Endothelial cell of umbilical vein (primary cell): ENCODE measurements around the gene RBP5. TPM values are rescaled to one million over a fixed set of nuclear protein-coding genes. Genes with fewer than 3 reads are reported as not detected.

Source experiments
- BruUV-seq: library from RNA; stranded (reverse); fragments of 400-500 nt; replicated peaks from 2 replicates; lab custom pipeline; 2021; lab: Mats Ljungman, UMichigan
- CTCF ChIA-PET: fragments of 300-600, 350-600 bp; sonication (Branson Sonifier 250); formaldehyde crosslinking; loops from one replicate; lab custom pipeline; 2021; ENCODE audit warnings: antibody characterized with exemption, inconsistent platforms; lab: Charles Lee
- POLR2A ChIA-PET: fragments of 300-600, 350-600 bp; sonication (Branson Sonifier 250); formaldehyde crosslinking; loops from one replicate; lab custom pipeline; 2021; ENCODE audit warnings: antibody characterized with exemption, inconsistent platforms; lab: Charles Lee
- DNase-seq: peaks from one replicate; pipeline ENCODE4 v3.0.0-alpha.2; 2011; ENCODE audit warnings: low read depth, low spot score
- FAIRE-seq: peaks from 2 replicates; lab custom pipeline; 2011; peaks lifted over from hg19 to GRCh38; lab: Jason Lieb, UNC
- H2AFZ ChIP-seq: 2 replicates; pipeline ENCODE4 v1.6.0; 2012; ENCODE audit warnings: low read depth, low read length, control low read depth, inconsistent platforms
- H3K27ac ChIP-seq: 2 replicates; pipeline ENCODE4 v1.5.1; 2011; ENCODE audit warnings: low read depth, mild to moderate bottlenecking, control low read depth, low read length, moderate library complexity; ENCODE audit not compliant: insufficient read depth
- H3K27me3 ChIP-seq, 2 experiments: 2 replicates each; pipeline versions ENCODE4 v1.6.0 to v1.6.1; 2011; ENCODE audit warnings: low read length in 2 of 2, mixed read lengths in 1 of 2; ENCODE audit not compliant: control insufficient read depth in 2 of 2, insufficient read depth in 2 of 2
- H3K36me3 ChIP-seq, 2 experiments: 2 replicates in 1 of 2; 3 replicates in 1 of 2; pipeline ENCODE4 v1.5.1; 2011; ENCODE audit warnings: low read length in 2 of 2, mild to moderate bottlenecking in 1 of 2, moderate library complexity in 1 of 2; ENCODE audit not compliant: control insufficient read depth in 2 of 2, insufficient read depth in 2 of 2; ENCODE audit errors: extremely low read depth in 1 of 2
- H3K4me1 ChIP-seq: 3 replicates; pipeline ENCODE4 v1.5.1; 2011; ENCODE audit warnings: mild to moderate bottlenecking, low read length; ENCODE audit not compliant: control insufficient read depth, insufficient read depth; ENCODE audit errors: extremely low read depth
- H3K4me2 ChIP-seq: 2 replicates; pipeline ENCODE4 v1.6.1; 2011; ENCODE audit warnings: low read length, control low read depth, mixed read lengths; ENCODE audit not compliant: insufficient read depth
- H3K4me3 ChIP-seq, 3 experiments: fragments of 200-600 bp in 1 of 3; sonication (generic), shearing (Covaris generic) in 1 of 3; replicated peaks in 1 of 3; 2 replicates each; pipeline ENCODE4 v1.5.1; 2011 to 2016; ENCODE audit warnings: control low read depth in 3 of 3, low read length in 3 of 3, mild to moderate bottlenecking in 2 of 3, inconsistent platforms in 1 of 3, low read depth in 1 of 3, moderate library complexity in 1 of 3; ENCODE audit not compliant: insufficient read depth in 1 of 3
- H3K79me2 ChIP-seq: 2 replicates; pipeline ENCODE4 v1.6.0; 2012; ENCODE audit warnings: low read length, inconsistent platforms; ENCODE audit not compliant: control insufficient read depth, insufficient read depth
- H3K9ac ChIP-seq: replicated peaks from 2 replicates; pipeline ENCODE3; 2011; ENCODE audit warnings: low read length, control low read depth; ENCODE audit not compliant: insufficient read depth; ENCODE audit errors: extremely low read depth
- H3K9me1 ChIP-seq: replicated peaks from 3 replicates; pipeline ENCODE4 v1.6.0; 2011; ENCODE audit warnings: mild to moderate bottlenecking, low read length; ENCODE audit not compliant: control insufficient read depth, insufficient read depth; ENCODE audit errors: extremely low read depth
- H3K9me3 ChIP-seq: replicated peaks from 2 replicates; pipeline ENCODE4 v1.5.1; 2012; ENCODE audit warnings: low read length, inconsistent platforms; ENCODE audit not compliant: control insufficient read depth, insufficient read depth
- H4K20me1 ChIP-seq: replicated peaks from 2 replicates; pipeline ENCODE3; 2011; ENCODE audit warnings: mild to moderate bottlenecking, low read length; ENCODE audit not compliant: control insufficient read depth, insufficient read depth; ENCODE audit errors: extremely low read depth
- EZH2 ChIP-seq: IDR thresholded peaks from 2 replicates; pipeline ENCODE4 v1.6.1; 2012; ENCODE audit warnings: borderline replicate concordance, low read depth, mild to moderate bottlenecking, moderate library complexity, low read length, inconsistent platforms; ENCODE audit not compliant: severe bottlenecking
- FOS ChIP-seq: IDR thresholded peaks from 2 replicates; pipeline ENCODE4 v1.6.1; 2011; ENCODE audit warnings: mild to moderate bottlenecking, low read length, moderate library complexity, borderline replicate concordance; ENCODE audit not compliant: insufficient read depth
- GATA2 ChIP-seq: IDR thresholded peaks from 2 replicates; pipeline ENCODE4 v1.7.0; 2011; ENCODE audit warnings: low read depth, mild to moderate bottlenecking, moderate library complexity, mixed read lengths, low read length; ENCODE audit not compliant: insufficient read length, insufficient read depth
- JUN ChIP-seq: IDR thresholded peaks from 2 replicates; pipeline ENCODE4 v1.6.1; 2011; ENCODE audit warnings: borderline replicate concordance, low read depth; ENCODE audit not compliant: insufficient read length, insufficient read depth
- MYC ChIP-seq: IDR thresholded peaks from one replicate; pipeline ENCODE4 v1.6.1; 2011; ENCODE audit warnings: mild to moderate bottlenecking, low read depth, low read length
- POLR2A ChIP-seq: IDR thresholded peaks from 2 replicates; pipeline ENCODE4 v1.6.1; 2012; ENCODE audit warnings: low read depth, mild to moderate bottlenecking, control low read depth, low read length
- POLR2AphosphoS5 ChIP-seq: IDR thresholded peaks from 2 replicates; pipeline ENCODE4 v1.6.1; 2012; ENCODE audit warnings: low read depth, mild to moderate bottlenecking, control low read depth, low read length, moderate library complexity; ENCODE audit not compliant: insufficient read depth
- dilution Hi-C: fragments of 300-500 bp; cut with MboI; formaldehyde crosslinking; loops from one replicate; pipeline ENCODE4 v1.15.0; 2019; ENCODE audit warnings: low sequenced_read_pairs; ENCODE audit not compliant: extremely low pct_ligation_motif_present
- intact Hi-C: fragments of 100-400 bp; cut with micrococcal nuclease; formaldehyde crosslinking; loops from one replicate; pipeline ENCODE4 v1.10.0; 2022
- polyA plus RNA-seq, 4 experiments: library from polyadenylated mRNA; depleted of rRNA in 3 of 4; stranded (reverse) in 3 of 4; unstranded in 1 of 4; fragments of >200 nt; gene quantifications; 2 replicates each; pipeline versions ENCODE4 v1.2.1 to v1.2.3, GENCODE V29; 2011 to 2012; ENCODE audit warnings: missing spikeins in 1 of 4
- total RNA-seq: library from RNA; stranded (reverse); gene quantifications from 2 replicates; pipeline ENCODE4 v1.2.3, GENCODE V29; 2021
- TF ChIP-seq, protein P1 (sequence below), 2 donors: IDR thresholded peaks; 1 replicate in 1 of 2; 2 replicates in 1 of 2; pipeline ENCODE4 v1.5.1; 2011; ENCODE audit warnings: low read length in 2 of 2, mild to moderate bottlenecking in 2 of 2, moderate library complexity in 2 of 2, control low read depth in 1 of 2, inconsistent platforms in 1 of 2, low read depth in 1 of 2; ENCODE audit not compliant: insufficient read depth in 1 of 2; ENCODE audit errors: extremely low read depth in 1 of 2

RBP5 gene
- total and polyA plus RNA-seq, 2 donors (not counting 3 experiments of a cell fraction or from before 2014, with no cell fraction given), result 0.12 TPM; not detected in 1

DNA sequence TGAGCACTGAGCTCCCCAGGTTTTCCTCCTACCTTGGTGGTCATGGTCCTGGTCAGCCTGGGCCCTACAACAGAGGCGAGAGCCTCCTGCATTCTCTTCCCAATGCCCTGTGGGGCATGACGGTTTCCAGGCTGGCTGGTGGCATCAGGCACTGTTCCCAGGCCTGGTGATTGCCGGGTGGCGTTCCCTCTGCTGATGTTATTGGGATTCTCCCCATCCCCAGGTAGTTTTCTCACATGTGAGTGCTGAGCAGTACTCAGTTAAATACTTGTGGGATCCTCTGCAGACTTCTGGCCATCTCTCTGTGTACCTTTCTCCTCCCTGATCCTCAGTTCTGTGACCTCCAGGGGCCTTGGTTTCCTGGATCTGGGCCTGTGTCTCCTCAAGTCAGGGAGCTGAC is 52.2 kb downstream of the RBP5 start:
- H3K4me2 ChIP-seq, result no peak overlapping the region
- BruUV-seq, result no TSS peak
- H3K9me3 ChIP-seq, result no peaks in the 10 kb centered on the region
- no peak for TF ChIP-seq MYC
- no peak for TF ChIP-seq FOS
- TF ChIP-seq, protein P1, sequence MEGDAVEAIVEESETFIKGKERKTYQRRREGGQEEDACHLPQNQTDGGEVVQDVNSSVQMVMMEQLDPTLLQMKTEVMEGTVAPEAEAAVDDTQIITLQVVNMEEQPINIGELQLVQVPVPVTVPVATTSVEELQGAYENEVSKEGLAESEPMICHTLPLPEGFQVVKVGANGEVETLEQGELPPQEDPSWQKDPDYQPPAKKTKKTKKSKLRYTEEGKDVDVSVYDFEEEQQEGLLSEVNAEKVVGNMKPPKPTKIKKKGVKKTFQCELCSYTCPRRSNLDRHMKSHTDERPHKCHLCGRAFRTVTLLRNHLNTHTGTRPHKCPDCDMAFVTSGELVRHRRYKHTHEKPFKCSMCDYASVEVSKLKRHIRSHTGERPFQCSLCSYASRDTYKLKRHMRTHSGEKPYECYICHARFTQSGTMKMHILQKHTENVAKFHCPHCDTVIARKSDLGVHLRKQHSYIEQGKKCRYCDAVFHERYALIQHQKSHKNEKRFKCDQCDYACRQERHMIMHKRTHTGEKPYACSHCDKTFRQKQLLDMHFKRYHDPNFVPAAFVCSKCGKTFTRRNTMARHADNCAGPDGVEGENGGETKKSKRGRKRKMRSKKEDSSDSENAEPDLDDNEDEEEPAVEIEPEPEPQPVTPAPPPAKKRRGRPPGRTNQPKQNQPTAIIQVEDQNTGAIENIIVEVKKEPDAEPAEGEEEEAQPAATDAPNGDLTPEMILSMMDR (IDR thresholded peaks at IDR 0.05; ENCODE audit: extremely low read depth in 1 of 2, insufficient read depth in 1 of 2, low read depth in 1 of 2, low read length in 2 of 2), result no peak
- TF ChIP-seq POLR2A, result no peak
- TF ChIP-seq EZH2, result no peak
- no peak for TF ChIP-seq GATA2
- no peak for FAIRE-seq
- H3K27me3 ChIP-seq, result peaks cover 8 to 18% of the 10 kb centered on the region in 2 experiments
- H3K9me1 ChIP-seq, result no peaks in the 10 kb centered on the region
- H4K20me1 ChIP-seq, result no peaks in the 10 kb centered on the region
- no peak overlapping the region for H3K4me3 ChIP-seq
- H3K27ac ChIP-seq, result no peak overlapping the region
- H3K36me3 ChIP-seq, result no peaks in the 10 kb centered on the region
- DNase-seq, result no peak
- dilution Hi-C loops, result no loop called here
- no peaks in the 10 kb centered on the region for H3K79me2 ChIP-seq
- ChIA-PET POLR2A (no interaction called here), CTCF (interaction anchor here (1.1 kb wide), 1 partner anchor 56 kb away, joined by 3 read pairs; no protein-coding TSS in a partner anchor)
- intact Hi-C loops, result no loop called here
- H2AFZ ChIP-seq, result no peak overlapping the region
- no peaks in the 10 kb centered on the region for H3K4me1 ChIP-seq
- no peak overlapping the region for H3K9ac ChIP-seq

DNA sequence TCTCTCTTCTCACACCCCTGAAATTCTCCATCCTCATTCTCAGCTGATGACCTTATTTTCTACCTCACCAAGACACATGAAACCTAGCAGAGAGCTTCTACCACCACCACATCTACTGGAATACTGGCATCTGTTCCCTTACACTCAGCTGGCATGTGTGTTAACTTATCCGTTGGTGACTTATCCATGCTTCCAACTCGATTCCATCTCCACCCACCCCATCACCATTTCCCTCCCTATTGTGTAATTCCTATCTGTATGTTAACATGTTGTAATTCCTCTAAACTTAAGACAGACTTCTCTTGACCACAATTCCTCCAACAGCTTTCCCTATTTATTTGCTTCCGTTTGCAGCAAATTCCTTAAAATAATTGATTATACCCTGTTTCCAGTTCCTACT is 52.8 kb downstream of the RBP5 start:
- H3K4me2 ChIP-seq, result no peak overlapping the region
- ChIA-PET CTCF (interaction anchor here (0.6 kb wide), 1 partner anchor 20 kb away, joined by 3 read pairs; no protein-coding TSS in a partner anchor), POLR2A (no interaction called here)
- no peak overlapping the region for H3K4me3 ChIP-seq
- dilution Hi-C loops (no loop called here), intact Hi-C loops (no loop called here)
- H3K79me2 ChIP-seq, result no peaks in the 10 kb centered on the region
- no peaks in the 10 kb centered on the region for H3K4me1 ChIP-seq
- H3K27ac ChIP-seq, result no peak overlapping the region
- no peaks in the 10 kb centered on the region for H3K9me3 ChIP-seq
- no peak for TF ChIP-seq JUN
- no peak for TF ChIP-seq POLR2AphosphoS5
- no peak for TF ChIP-seq POLR2A
- TF ChIP-seq, protein P1 (IDR thresholded peaks at IDR 0.05; ENCODE audit: extremely low read depth in 1 of 2, insufficient read depth in 1 of 2, low read depth in 1 of 2, low read length in 2 of 2), result no peak
- no peak for TF ChIP-seq EZH2
- no peak for TF ChIP-seq GATA2
- TF ChIP-seq FOS, result no peak
- H3K27me3 ChIP-seq, result peaks cover 8 to 18% of the 10 kb centered on the region in 2 experiments
- H3K9ac ChIP-seq, result no peak overlapping the region
- no peaks in the 10 kb centered on the region for H4K20me1 ChIP-seq
- no peaks in the 10 kb centered on the region for H3K9me1 ChIP-seq
- FAIRE-seq (no peak), DNase-seq (no peak)
- no peaks in the 10 kb centered on the region for H3K36me3 ChIP-seq
- BruUV-seq, result no TSS peak
- H2AFZ ChIP-seq, result no peak overlapping the region
